ENCODE measurements around the gene NSMCE1.

The NSMCE1 gene

DNA sequence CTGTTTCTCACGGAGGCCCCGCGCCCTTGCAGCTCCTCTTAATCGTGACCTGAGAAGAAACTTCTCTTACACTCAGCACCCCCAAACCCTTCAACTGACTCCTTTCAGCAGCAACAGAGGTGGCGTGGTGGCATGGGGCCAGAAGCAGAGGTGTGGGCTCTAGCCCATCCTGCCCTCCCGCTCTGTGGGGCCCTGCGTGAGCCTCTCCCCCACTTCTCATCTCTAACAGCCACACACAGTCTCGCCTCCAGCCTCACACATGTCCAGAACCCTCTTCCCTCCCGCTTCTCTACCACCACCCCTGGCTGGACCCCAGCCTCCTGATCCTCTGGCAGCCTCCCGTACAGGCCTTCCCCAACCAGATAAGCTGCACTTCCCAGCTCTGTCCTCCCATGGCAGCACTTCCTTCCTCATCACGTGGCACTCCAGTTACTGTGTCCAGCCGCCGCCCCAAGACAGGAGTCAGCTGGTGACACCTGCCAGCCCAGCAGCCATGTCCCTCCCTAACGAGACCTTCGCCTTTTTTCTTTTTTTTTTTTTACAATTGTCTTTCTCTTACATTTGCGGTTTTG lies 30.5 kb downstream of the NSMCE1 start:
- H3K4me3 ChIP-seq (ENCODE audit: low read depth, low read length) = no peak overlapping the region
- DNase-seq (ENCODE audit: low read depth) = no peak
- TF ChIP-seq, protein P1, sequence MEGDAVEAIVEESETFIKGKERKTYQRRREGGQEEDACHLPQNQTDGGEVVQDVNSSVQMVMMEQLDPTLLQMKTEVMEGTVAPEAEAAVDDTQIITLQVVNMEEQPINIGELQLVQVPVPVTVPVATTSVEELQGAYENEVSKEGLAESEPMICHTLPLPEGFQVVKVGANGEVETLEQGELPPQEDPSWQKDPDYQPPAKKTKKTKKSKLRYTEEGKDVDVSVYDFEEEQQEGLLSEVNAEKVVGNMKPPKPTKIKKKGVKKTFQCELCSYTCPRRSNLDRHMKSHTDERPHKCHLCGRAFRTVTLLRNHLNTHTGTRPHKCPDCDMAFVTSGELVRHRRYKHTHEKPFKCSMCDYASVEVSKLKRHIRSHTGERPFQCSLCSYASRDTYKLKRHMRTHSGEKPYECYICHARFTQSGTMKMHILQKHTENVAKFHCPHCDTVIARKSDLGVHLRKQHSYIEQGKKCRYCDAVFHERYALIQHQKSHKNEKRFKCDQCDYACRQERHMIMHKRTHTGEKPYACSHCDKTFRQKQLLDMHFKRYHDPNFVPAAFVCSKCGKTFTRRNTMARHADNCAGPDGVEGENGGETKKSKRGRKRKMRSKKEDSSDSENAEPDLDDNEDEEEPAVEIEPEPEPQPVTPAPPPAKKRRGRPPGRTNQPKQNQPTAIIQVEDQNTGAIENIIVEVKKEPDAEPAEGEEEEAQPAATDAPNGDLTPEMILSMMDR (IDR thresholded peaks at IDR 0.05; ENCODE audit: control insufficient read depth, extremely low read depth, insufficient read depth) = no peak

DNA sequence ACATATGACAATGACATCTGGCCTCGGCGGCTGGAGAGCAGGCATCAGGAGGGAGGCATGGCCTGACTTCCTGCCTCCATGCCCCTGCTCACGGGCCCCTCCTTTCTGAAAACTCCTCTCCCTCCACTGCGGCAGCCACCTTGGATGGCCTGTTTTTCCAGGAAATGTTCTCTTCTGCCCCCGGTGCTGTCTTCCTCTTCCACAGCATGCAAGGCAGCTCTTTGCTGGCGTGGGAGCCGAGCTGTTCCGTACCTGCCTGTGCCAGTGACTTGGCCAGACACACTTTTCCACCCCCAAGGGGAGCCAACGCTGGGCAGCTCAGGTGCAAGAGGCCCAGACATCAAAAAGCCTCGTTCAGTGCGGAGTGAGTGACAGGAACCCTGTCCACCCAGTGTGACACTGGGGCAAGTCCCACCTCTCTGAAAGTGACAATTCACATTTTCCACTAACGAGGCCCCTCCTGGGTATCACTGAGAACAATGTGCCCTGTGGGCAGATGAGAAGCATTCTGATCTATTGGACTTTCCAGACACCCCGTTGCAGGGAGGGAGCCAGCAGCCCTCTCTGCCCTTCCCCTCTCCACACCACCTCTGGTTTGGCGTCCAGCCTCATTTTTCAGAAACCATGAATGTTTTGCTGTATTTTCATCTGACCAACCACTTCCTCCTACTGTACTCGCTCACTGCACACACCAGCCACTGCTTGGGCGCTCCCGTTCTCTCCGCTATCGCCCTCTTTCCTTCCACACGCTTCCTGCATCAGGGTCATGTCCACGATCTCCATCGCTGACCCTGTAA lies 31.2 kb downstream of the NSMCE1 start:
- no peak overlapping the region for H3K4me3 ChIP-seq (ENCODE audit: low read depth, low read length)
- no peak for DNase-seq (ENCODE audit: low read depth)
- TF ChIP-seq, protein P1 (IDR thresholded peaks at IDR 0.05; ENCODE audit: control insufficient read depth, extremely low read depth, insufficient read depth) = no peak

DNA sequence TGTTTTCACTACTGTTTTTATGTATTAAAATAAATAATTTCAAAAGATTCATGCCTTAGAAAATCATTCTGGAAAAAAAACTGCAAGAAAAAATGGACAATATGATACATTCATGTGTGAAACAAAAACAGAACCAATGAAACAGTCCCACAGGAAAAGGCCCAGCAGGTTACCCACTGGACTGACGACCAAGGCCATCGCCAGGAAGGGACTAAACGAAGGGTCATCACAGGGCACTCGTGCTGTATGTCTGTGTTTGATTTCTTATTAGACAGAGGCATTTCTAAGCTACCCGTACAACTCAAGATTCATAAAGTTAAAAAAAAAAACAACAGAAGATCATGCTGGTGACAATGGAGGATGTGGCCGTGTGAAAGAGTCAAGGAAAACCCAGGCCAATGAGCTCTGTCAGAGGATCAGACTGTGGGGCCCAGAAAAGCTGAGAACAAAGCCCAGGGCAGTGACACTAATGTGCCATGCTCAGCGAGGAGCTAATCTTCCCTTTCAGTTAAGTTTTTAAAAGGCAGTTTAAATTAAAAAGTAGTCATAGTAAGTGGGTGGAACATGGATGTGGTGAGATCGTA lies 31.8 kb downstream of the NSMCE1 start:
- no peak overlapping the region for H3K4me3 ChIP-seq (ENCODE audit: low read depth, low read length)
- TF ChIP-seq, protein P1 (IDR thresholded peaks at IDR 0.05; ENCODE audit: control insufficient read depth, extremely low read depth, insufficient read depth) = no peak
- no peak for DNase-seq (ENCODE audit: low read depth)

DNA sequence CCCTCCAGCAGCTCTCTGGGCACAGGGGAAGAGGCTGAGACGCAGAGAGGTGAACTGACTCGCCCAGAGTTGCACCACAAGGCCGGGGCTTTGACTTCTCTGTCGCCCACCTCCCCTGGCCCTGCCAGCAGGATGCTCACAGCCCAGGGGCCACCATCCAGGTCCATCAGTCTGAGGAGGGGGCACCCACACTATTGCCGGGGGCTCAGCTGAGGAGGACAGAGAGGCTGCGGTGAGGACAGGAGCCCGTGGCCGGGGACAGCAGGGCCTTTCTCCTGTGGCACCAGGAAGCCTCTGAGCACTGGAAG lies 32.7 kb downstream of the NSMCE1 start:
- H3K4me3 ChIP-seq (ENCODE audit: low read depth, low read length) = no peak overlapping the region

DNA sequence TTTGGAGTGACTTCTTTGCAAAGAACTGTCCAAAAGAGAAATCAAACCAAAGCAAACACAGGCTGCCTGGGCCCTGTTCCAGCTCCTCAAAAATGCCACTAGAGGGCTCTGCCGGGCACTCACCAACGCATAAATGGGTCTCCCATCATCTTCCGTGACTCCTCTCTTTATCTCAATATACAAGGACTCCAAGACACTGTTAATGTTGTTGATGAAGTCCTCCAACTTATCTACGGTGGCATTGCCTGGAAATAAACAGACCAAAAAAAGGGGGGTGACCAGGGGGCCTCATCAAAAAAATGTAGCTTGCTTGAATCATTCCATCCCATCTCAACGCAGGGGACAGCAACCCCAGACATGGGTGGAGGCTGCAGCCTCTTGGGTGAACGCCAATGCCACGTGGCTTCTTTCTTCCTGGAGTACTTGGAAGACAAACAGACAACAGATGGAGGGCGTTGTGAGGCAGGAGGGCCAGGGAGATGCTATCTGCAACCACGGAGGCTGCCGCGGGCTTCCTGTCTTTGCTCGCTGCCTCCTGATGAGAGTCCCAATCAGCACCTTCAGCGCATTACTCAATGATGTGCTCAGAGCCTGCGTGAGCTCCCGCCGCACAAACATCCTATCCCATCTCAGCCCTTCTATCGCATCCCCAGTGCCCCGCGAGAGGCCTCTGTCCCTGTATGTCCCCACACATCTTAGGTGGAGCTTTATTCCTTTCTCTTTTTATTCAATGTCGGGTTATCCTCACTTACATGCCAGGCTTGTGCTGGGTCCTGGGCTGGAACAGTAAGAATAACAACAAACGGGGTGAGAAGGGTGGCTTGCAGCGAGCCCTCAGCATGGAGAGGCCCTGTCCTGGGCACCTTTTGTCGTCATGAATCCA lies 33.3 kb downstream of the NSMCE1 start:
- H3K4me3 ChIP-seq (ENCODE audit: low read depth, low read length) = no peak overlapping the region
- TF ChIP-seq, protein P1 (IDR thresholded peaks at IDR 0.05; ENCODE audit: control insufficient read depth, extremely low read depth, insufficient read depth) = peak; percentile 71
- peak; percentile 71 for DNase-seq (ENCODE audit: low read depth)

More for the DNA sequence above, 32.7 kb downstream of the NSMCE1 start:
- DNase-seq (ENCODE audit: low read depth) = no peak
- TF ChIP-seq, protein P1 (IDR thresholded peaks at IDR 0.05; ENCODE audit: control insufficient read depth, extremely low read depth, insufficient read depth) = no peak

DNA sequence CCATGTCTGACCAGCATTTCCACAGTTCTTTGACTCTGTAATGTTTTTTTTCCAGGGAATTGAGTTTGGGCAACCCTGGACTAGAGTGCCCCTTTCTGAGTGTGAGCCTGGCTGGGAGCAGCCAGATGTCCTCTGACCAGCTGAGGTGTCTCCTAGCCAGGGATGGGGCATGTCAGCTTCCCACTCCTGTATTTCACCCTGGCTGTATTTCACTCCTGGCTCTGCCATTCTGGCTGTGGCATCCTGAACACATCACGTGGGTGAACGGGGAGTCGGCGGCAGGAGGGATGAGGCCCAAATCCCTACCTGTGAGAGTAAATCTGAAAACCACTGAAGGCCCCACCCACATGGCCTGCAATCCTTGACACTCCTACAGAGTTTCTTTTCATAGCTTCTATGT lies 34.0 kb downstream of the NSMCE1 start:
- TF ChIP-seq, protein P1 (IDR thresholded peaks at IDR 0.05; ENCODE audit: control insufficient read depth, extremely low read depth, insufficient read depth) = no peak
- DNase-seq (ENCODE audit: low read depth) = no peak
- no peak overlapping the region for H3K4me3 ChIP-seq (ENCODE audit: low read depth, low read length)
